Caco-2 (cell line): ENCODE results near the gene GPR39. TPM values are rescaled to one million over a fixed set of nuclear protein-coding genes. Genes with fewer than 3 reads are reported as not detected.

Experiments
- BruUV-seq: library from RNA; stranded (reverse); fragments of 400-500 nt; replicated peaks from 2 replicates; lab custom pipeline; 2021; lab: Mats Ljungman, UMichigan
- CTCF ChIA-PET: fragments of 300-600 bp; sonication (Branson Sonifier 250); formaldehyde crosslinking; loops from one replicate; lab custom pipeline; 2022; ENCODE audit warnings: antibody characterized with exemption; lab: Charles Lee
- POLR2A ChIA-PET: fragments of 300-600 bp; sonication (Branson Sonifier 250); formaldehyde crosslinking; loops from one replicate; lab custom pipeline; 2022; ENCODE audit warnings: antibody characterized with exemption; lab: Charles Lee
- DNase-seq, 2 experiments: peaks; one replicate each; pipeline versions ENCODE4 v3.0.0 to v3.0.0-alpha.2; 2020 to 2022
- H3K27me3 ChIP-seq: replicated peaks from 2 replicates; pipeline ENCODE4 v1.6.0; 2011; ENCODE audit warnings: low read length; ENCODE audit not compliant: control insufficient read depth, insufficient read depth
- H3K36me3 ChIP-seq: 2 replicates; pipeline ENCODE4 v1.5.1; 2011; ENCODE audit warnings: low read length; ENCODE audit not compliant: control insufficient read depth, insufficient read depth
- H3K4me1 ChIP-seq: fragments of 250-450 bp; sonication (Bioruptor Pico); 2 replicates; pipeline ENCODE4 v1.5.1; 2020; ENCODE audit warnings: mild to moderate bottlenecking
- H3K4me3 ChIP-seq: 2 replicates; pipeline ENCODE4 v1.5.1; 2011; ENCODE audit warnings: low read depth, mild to moderate bottlenecking, control low read depth, low read length
- H3K9me3 ChIP-seq: fragments of 250-450 bp; sonication (Bioruptor Pico); 2 replicates; pipeline ENCODE4 v1.5.1; 2020; ENCODE audit warnings: mild to moderate bottlenecking, moderate library complexity
- H3K27ac Mint-ChIP-seq: one replicate; pipeline ENCODE4 v1.8.0; 2022; ENCODE audit warnings: mixed read lengths; ENCODE audit not compliant: unreplicated experiment
- H3K27me3 Mint-ChIP-seq: one replicate; pipeline ENCODE4 v1.8.0; 2022; ENCODE audit warnings: mixed read lengths; ENCODE audit not compliant: insufficient read depth, unreplicated experiment
- H3K36me3 Mint-ChIP-seq: one replicate; pipeline ENCODE4 v1.8.0; 2022; ENCODE audit warnings: mild to moderate bottlenecking, mixed read lengths; ENCODE audit not compliant: insufficient read depth, unreplicated experiment
- H3K4me1 Mint-ChIP-seq: one replicate; pipeline ENCODE4 v1.8.0; 2022; ENCODE audit warnings: low read depth, mixed read lengths; ENCODE audit not compliant: unreplicated experiment
- H3K4me3 Mint-ChIP-seq: one replicate; pipeline ENCODE4 v1.8.0; 2022; ENCODE audit warnings: mild to moderate bottlenecking, moderate library complexity, mixed read lengths; ENCODE audit not compliant: unreplicated experiment
- H3K9me3 Mint-ChIP-seq: one replicate; pipeline ENCODE4 v1.8.0; 2022; ENCODE audit warnings: mixed read lengths; ENCODE audit not compliant: unreplicated experiment
- CTCF ChIP-seq, 2 experiments: fragments of 200-600 bp in 1 of 2; IDR thresholded peaks; 1 replicate in 1 of 2; 2 replicates in 1 of 2; pipeline versions ENCODE4 v1.5.1 to v1.8.0; 2011 to 2022; ENCODE audit warnings: antibody characterized with exemption in 1 of 2, control low read depth in 1 of 2, inconsistent platforms in 1 of 2, low read depth in 1 of 2, low read length in 1 of 2, mild to moderate bottlenecking in 1 of 2, moderate library complexity in 1 of 2; ENCODE audit not compliant: insufficient read depth in 1 of 2, severe bottlenecking in 1 of 2, unreplicated experiment in 1 of 2
- intact Hi-C: fragments of 100-400 bp; cut with micrococcal nuclease; formaldehyde crosslinking; loops from one replicate; pipeline ENCODE4 v1.10.0; 2022; ENCODE audit not compliant: unreplicated experiment
- total RNA-seq: library from RNA; stranded (reverse); gene quantifications from 2 replicates; pipeline ENCODE4 v1.2.3, GENCODE V29; 2022

Gene GPR39
- total RNA-seq, 1 experiment from 2014 or later: 26.8 TPM

GRCh38 chr2:132566379-132566778 lies 149.8 kb downstream of the GPR39 start:
- POLR2A ChIA-PET: no interaction called here
- Mint-ChIP-seq H3K27ac (no peak overlapping the region), H3K36me3 (peaks cover 10% of the 10 kb centered on the region), H3K27me3 (no peaks in the 10 kb centered on the region), H3K4me3 (no peak overlapping the region), H3K9me3 (no peaks in the 10 kb centered on the region), H3K4me1 (peaks cover 15% of the 10 kb centered on the region)
- Histone ChIP-seq H3K4me3 (no peak overlapping the region), H3K27me3 (no peaks in the 10 kb centered on the region), H3K9me3 (no peaks in the 10 kb centered on the region), H3K4me1 (peaks cover 5% of the 10 kb centered on the region; the same call in 1 of the 2 replicates), H3K36me3 (no peaks in the 10 kb centered on the region)
- no TSS peak for BruUV-seq
- CTCF ChIA-PET: no interaction called here
- intact Hi-C loops: no loop called here
- DNase-seq: no peak
- no peak for TF ChIP-seq CTCF (IDR thresholded peaks at IDR 0.05; ENCODE audit: insufficient read depth in 1 of 2, low read depth in 1 of 2, low read length in 1 of 2, severe bottlenecking in 1 of 2, unreplicated experiment in 1 of 2)

- H3K27me3 Mint-ChIP-seq: no peaks in the 10 kb centered on the region
- TF ChIP-seq CTCF (IDR thresholded peaks at IDR 0.05; ENCODE audit: insufficient read depth in 1 of 2, low read depth in 1 of 2, low read length in 1 of 2, severe bottlenecking in 1 of 2, unreplicated experiment in 1 of 2): no peak
- H3K4me3 ChIP-seq: no peak overlapping the region
- no peak for DNase-seq
- no peaks in the 10 kb centered on the region for H3K9me3 ChIP-seq
- ChIA-PET CTCF (no interaction called here), POLR2A (no interaction called here)
- H3K4me3 Mint-ChIP-seq: no peak overlapping the region
- no TSS peak for BruUV-seq
- H3K4me1 ChIP-seq: 0 out of 2 replicates have a peak, but pooled peaks cover under 1% of the 10 kb centered on the region
- H3K36me3 ChIP-seq: no peaks in the 10 kb centered on the region
- H3K4me1 Mint-ChIP-seq: peaks cover 8% of the 10 kb centered on the region
- H3K27me3 ChIP-seq: no peaks in the 10 kb centered on the region
- peaks cover 8% of the 10 kb centered on the region for H3K36me3 Mint-ChIP-seq
- no peaks in the 10 kb centered on the region for H3K9me3 Mint-ChIP-seq
- intact Hi-C loops: no loop called here
- no peak overlapping the region for H3K27ac Mint-ChIP-seq
Measured at GRCh38 chr2:132567682-132568081, 151.1 kb downstream of the GPR39 start.

- no peak for DNase-seq
- no TSS peak for BruUV-seq
- no peak overlapping the region for H3K27ac Mint-ChIP-seq
- no peaks in the 10 kb centered on the region for H3K4me1 ChIP-seq
- no peaks in the 10 kb centered on the region for H3K9me3 Mint-ChIP-seq
- no peak overlapping the region for H3K4me3 ChIP-seq
- H3K27me3 ChIP-seq: no peaks in the 10 kb centered on the region
- H3K36me3 Mint-ChIP-seq: peaks cover 11% of the 10 kb centered on the region
- intact Hi-C loops: no loop called here
- CTCF ChIA-PET: no interaction called here
- no peak for TF ChIP-seq CTCF (IDR thresholded peaks at IDR 0.05; ENCODE audit: insufficient read depth in 1 of 2, low read depth in 1 of 2, low read length in 1 of 2, severe bottlenecking in 1 of 2, unreplicated experiment in 1 of 2)
- POLR2A ChIA-PET: no interaction called here
- no peak overlapping the region for H3K4me3 Mint-ChIP-seq
- H3K4me1 Mint-ChIP-seq: peaks cover 7% of the 10 kb centered on the region
- H3K27me3 Mint-ChIP-seq: no peaks in the 10 kb centered on the region
- no peaks in the 10 kb centered on the region for H3K9me3 ChIP-seq
- no peaks in the 10 kb centered on the region for H3K36me3 ChIP-seq
Measured at GRCh38 chr2:132568656-132569055, 152.1 kb downstream of the GPR39 start.
